HepG2 (cell line): ENCODE measurements around the gene NRG2.

ENCODE experiments used
- EP300 ChIP-seq, 3 experiments: sonication (generic) in 1 of 3; formaldehyde crosslinking in 1 of 3; IDR thresholded peaks; 2 replicates each; pipeline versions ENCODE4 v1.5.1 to v1.6.1; 2011 to 2020; ENCODE audit warnings: low read depth in 2 of 3, low read length in 2 of 3, borderline replicate concordance in 1 of 3, improper control_type of control experiment in 1 of 3, mild to moderate bottlenecking in 1 of 3, missing genetic modification reagents in 1 of 3, moderate library complexity in 1 of 3
- RBAK ChIP-seq: sonication (generic); formaldehyde crosslinking; IDR thresholded peaks from 2 replicates; pipeline ENCODE4 v1.5.1; 2020; ENCODE audit warnings: mild to moderate bottlenecking, missing genetic modification reagents
- TF ChIP-seq, protein P1 (sequence below): sonication (generic); formaldehyde crosslinking; IDR thresholded peaks from 2 replicates; pipeline ENCODE4 v1.4.0; 2020; ENCODE audit warnings: missing genetic modification reagents

DNA sequence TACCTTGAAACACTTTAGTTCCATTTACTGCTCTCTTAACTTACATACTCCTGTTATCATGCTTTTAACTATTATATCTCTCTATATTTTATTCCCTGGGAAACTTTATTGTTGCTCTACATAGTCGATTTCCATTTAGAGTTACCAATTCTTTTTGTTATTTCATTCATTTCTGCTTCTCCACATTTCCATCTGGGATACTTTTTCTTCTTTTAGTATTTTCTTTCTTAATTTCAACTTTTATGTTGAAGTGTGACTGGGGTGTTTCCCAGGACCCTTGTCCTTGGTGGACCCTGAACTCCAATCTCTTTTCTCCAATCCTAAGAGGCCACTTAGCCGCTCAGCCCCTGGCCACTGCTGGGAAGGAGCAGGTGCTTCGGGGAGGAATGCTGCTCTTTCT, 211.5 kb downstream of the NRG2 start:
- TF ChIP-seq RBAK (CRISPR knock-in tag) (no peak), EP300 (IDR thresholded peaks at IDR 0.05; ENCODE audit: low read depth in 2 of 2, low read length in 2 of 2) (no peak), EP300 (CRISPR knock-in tag; IDR thresholded peaks at IDR 0.05; ENCODE audit: borderline replicate concordance) (no peak)
- TF ChIP-seq, protein P1, sequence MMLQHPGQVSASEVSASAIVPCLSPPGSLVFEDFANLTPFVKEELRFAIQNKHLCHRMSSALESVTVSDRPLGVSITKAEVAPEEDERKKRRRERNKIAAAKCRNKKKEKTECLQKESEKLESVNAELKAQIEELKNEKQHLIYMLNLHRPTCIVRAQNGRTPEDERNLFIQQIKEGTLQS (CRISPR knock-in tag), result no peak
